ENCODE data around the gene CCDC146. TPM values are rescaled to one million over a fixed set of nuclear protein-coding genes. Genes with fewer than 3 reads are reported as not detected.
"Not testable (repeated sequence)": the region's sequence is repeated elsewhere in the genome, so short reads cannot be mapped to it uniquely, and the experiment has no call there.

CCDC146 gene
- polyA plus RNA-seq, 1 experiment = 8.8 TPM

DNA sequence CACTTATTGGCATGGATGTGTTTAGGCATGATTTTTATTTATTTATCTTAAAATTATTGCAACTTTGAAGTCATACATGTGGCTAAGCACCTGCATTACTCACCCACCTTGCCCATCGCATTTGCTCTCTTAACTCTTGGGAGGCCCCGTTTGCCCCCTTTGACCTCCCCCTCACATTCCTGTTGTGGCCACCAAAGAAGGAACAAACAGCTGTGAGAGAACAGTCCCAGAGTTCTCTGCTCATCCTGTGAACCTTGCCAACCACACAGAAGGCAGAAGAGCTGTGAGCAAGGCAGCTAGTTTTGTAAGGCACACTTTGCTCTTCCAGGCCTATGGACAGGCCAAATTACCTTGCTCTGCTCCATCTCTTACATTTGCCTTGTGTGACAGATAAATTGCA, 100.8 kb downstream of the CCDC146 start:
- no peak for DNase-seq (ENCODE audit: low read depth, low spot score)
- TF ChIP-seq, protein P1, sequence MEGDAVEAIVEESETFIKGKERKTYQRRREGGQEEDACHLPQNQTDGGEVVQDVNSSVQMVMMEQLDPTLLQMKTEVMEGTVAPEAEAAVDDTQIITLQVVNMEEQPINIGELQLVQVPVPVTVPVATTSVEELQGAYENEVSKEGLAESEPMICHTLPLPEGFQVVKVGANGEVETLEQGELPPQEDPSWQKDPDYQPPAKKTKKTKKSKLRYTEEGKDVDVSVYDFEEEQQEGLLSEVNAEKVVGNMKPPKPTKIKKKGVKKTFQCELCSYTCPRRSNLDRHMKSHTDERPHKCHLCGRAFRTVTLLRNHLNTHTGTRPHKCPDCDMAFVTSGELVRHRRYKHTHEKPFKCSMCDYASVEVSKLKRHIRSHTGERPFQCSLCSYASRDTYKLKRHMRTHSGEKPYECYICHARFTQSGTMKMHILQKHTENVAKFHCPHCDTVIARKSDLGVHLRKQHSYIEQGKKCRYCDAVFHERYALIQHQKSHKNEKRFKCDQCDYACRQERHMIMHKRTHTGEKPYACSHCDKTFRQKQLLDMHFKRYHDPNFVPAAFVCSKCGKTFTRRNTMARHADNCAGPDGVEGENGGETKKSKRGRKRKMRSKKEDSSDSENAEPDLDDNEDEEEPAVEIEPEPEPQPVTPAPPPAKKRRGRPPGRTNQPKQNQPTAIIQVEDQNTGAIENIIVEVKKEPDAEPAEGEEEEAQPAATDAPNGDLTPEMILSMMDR (IDR thresholded peaks at IDR 0.05; ENCODE audit: low read depth, low read length) = no peak
- ChIA-PET CTCF (interaction anchor here (0.6 to 1.1 kb wide), 2 partner anchors 24 to 109 kb away, joined by 3 read pairs; no protein-coding TSS in a partner anchor), POLR2A (no interaction called here)
- Histone ChIP-seq H3K27me3 (ENCODE audit: control insufficient read depth, insufficient read depth, low read length) (no peaks in the 10 kb centered on the region), H3K9me3 (ENCODE audit: control insufficient read depth, insufficient read depth, low read length) (peaks cover 6% of the 10 kb centered on the region; the same call in 1 of the 2 replicates), H3K27ac (ENCODE audit: low read depth, low read length) (no peak overlapping the region), H3K4me3 (ENCODE audit: low read depth, low read length) (no peak overlapping the region)

DNA sequence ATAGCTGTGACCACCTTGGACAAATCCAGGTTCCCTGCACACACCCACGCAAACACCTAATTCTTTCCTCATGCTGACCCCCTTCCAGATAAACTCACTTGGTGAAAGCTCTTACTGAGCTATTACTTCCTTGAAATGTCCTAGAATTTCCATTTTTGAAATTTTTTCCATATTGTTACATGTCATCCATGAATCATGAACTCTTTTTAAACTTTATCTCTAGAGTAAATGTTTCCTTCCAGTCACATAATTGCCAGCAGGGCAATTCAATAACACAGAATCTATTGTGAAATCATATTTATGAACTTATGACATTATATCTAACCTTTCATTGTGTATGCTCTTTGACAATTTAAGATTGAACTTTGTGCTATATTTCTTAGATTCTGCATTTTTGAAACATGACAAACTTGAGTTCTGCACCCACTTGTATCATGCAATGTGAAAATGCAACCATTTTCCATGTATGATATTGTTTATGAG, 104.0 kb downstream of the CCDC146 start:
- Histone ChIP-seq H3K27ac (ENCODE audit: low read depth, low read length) (no peak overlapping the region), H3K4me3 (ENCODE audit: low read depth, low read length) (no peak overlapping the region), H3K9me3 (ENCODE audit: control insufficient read depth, insufficient read depth, low read length) (no peaks in the 10 kb centered on the region), H3K27me3 (ENCODE audit: control insufficient read depth, insufficient read depth, low read length) (no peaks in the 10 kb centered on the region)
- DNase-seq (ENCODE audit: low read depth, low spot score) = no peak
- POLR2A ChIA-PET = no interaction called here
- TF ChIP-seq, protein P1 (IDR thresholded peaks at IDR 0.05; ENCODE audit: low read depth, low read length) = no peak
- CTCF ChIA-PET = interaction anchor here (2.7 kb wide), 1 partner anchor 21 kb away, joined by 15 read pairs; no protein-coding TSS in a partner anchor

DNA sequence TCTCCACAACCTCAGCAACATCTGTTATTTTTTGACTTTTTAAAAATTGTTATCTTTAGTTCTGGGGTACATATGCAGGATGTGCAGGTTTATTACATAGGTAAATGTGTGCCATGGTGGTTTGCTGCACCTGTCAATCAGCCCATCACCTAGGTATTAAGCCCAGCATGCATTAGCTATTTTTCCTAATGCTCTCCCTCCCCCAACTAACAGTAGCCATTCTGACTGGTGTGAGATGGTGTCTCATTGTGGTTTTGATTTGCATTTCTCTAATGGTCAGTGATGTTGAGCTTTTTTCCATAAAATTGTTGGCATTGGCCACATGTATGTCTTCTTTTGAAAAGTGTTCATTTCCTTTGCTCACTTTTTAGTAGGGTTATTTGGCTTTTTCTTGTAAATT, 106.4 kb downstream of the CCDC146 start:
- H3K27me3 ChIP-seq (ENCODE audit: control insufficient read depth, insufficient read depth, low read length); DNase-seq (ENCODE audit: low read depth, low spot score); H3K27ac ChIP-seq (ENCODE audit: low read depth, low read length); CTCF ChIA-PET; POLR2A ChIA-PET; H3K4me3 ChIP-seq (ENCODE audit: low read depth, low read length); H3K9me3 ChIP-seq (ENCODE audit: control insufficient read depth, insufficient read depth, low read length): not testable (repeated sequence)

DNA sequence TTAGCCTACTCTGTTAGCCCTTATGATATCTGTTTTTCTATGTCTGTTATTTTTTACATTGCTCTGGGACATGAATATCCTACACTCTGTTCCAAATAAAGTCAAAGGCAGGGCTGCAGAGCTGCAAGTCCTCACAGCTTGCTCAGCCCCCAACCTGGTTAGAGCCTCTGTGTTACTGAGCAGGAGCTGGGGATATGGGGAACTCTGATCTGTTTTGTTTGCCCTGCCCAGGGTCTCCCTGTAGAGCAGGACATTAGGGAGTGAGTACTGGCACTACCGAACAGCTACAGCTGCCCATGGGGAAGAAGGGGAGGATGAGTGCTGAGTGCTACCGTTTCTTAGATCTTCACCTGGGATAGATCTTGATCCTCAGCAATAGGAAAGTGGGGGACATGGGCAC, 110.1 kb downstream of the CCDC146 start:
- Histone ChIP-seq H3K27ac (ENCODE audit: low read depth, low read length) (no peak overlapping the region), H3K4me3 (ENCODE audit: low read depth, low read length) (no peak overlapping the region), H3K27me3 (ENCODE audit: control insufficient read depth, insufficient read depth, low read length) (no peaks in the 10 kb centered on the region), H3K9me3 (ENCODE audit: control insufficient read depth, insufficient read depth, low read length) (no peaks in the 10 kb centered on the region)
- POLR2A ChIA-PET = no interaction called here
- TF ChIP-seq, protein P1 (IDR thresholded peaks at IDR 0.05; ENCODE audit: low read depth, low read length) = no peak
- no peak for DNase-seq (ENCODE audit: low read depth, low spot score)
- CTCF ChIA-PET = interaction anchor here (4.0 kb wide), 1 partner anchor 15 kb away, joined by 25 read pairs; no protein-coding TSS in a partner anchor

DNA sequence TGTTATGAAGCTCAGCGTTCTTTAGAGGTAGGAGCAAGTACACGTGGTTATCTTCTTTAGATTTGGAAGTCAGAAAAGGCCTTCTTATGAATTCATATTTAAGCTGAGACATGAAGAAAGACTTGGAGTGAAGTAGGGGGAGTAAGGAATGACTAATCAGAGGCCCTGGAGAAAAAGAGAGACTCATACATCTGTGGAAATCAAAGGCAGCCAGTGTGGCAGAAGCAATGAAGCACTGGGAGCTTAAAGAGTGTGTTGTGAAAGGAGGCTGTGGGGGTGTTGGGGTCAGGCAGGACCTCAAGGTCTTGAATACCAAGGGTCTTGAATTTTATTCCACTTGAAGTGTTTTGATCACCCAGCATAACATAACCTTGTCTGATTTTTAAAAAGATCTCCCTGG, 112.9 kb downstream of the CCDC146 start:
- POLR2A ChIA-PET = no interaction called here
- no peaks in the 10 kb centered on the region for H3K27me3 ChIP-seq (ENCODE audit: control insufficient read depth, insufficient read depth, low read length)
- H3K9me3 ChIP-seq (ENCODE audit: control insufficient read depth, insufficient read depth, low read length) = no peaks in the 10 kb centered on the region
- CTCF ChIA-PET = interaction anchor here (4.0 kb wide), 1 partner anchor 12 kb away, joined by 25 read pairs; no protein-coding TSS in a partner anchor
- TF ChIP-seq, protein P1 (IDR thresholded peaks at IDR 0.05; ENCODE audit: low read depth, low read length) = no peak
- H3K4me3 ChIP-seq (ENCODE audit: low read depth, low read length) = no peak overlapping the region
- H3K27ac ChIP-seq (ENCODE audit: low read depth, low read length) = no peak overlapping the region
- no peak for DNase-seq (ENCODE audit: low read depth, low spot score)
